Measurements from ENCODE around the gene RNF125.
A peak's percentile ranks its signal among the peaks of the same experiment; 100 is the strongest.
"Not testable (repeated sequence)": the region's sequence is repeated elsewhere in the genome, so short reads cannot be mapped to it uniquely, and the experiment has no call there.

The RNF125 gene

GRCh38 chr18:32003822-32004221 lies 14.8 kb upstream of the RNF125 start:
- H3K27ac Mint-ChIP-seq; H3K27me3 Mint-ChIP-seq; DNase-seq (ENCODE audit: low spot score in 2 of 2); H3K36me3 Mint-ChIP-seq; H3K4me1 Mint-ChIP-seq; ATAC-seq (ENCODE audit: low read depth); H3K4me3 Mint-ChIP-seq; H3K9me3 Mint-ChIP-seq: not testable (repeated sequence)

- Mint-ChIP-seq H3K27me3 (no peaks in the 10 kb centered on the region), H3K4me1 (no peaks in the 10 kb centered on the region), H3K36me3 (no peaks in the 10 kb centered on the region), H3K27ac (no peak overlapping the region), H3K4me3 (no peak overlapping the region), H3K9me3 (no peaks in the 10 kb centered on the region)
- no peak for DNase-seq (ENCODE audit: low spot score in 2 of 2)
- ATAC-seq (ENCODE audit: low read depth) = no peak
Observed at GRCh38 chr18:32010124-32010721, 8.4 kb upstream of the RNF125 start.

GRCh38 chr18:32011193-32011592 lies 7.4 kb upstream of the RNF125 start:
- Mint-ChIP-seq H3K4me1 (no peaks in the 10 kb centered on the region), H3K27ac (no peak overlapping the region), H3K4me3 (no peak overlapping the region), H3K27me3 (no peaks in the 10 kb centered on the region), H3K9me3 (no peaks in the 10 kb centered on the region), H3K36me3 (no peaks in the 10 kb centered on the region)
- no peak for DNase-seq (ENCODE audit: low spot score in 2 of 2)
- ATAC-seq (ENCODE audit: low read depth) = no peak

GRCh38 chr18:32019251-32019948 lies 775 bp downstream of the RNF125 start:
- Mint-ChIP-seq H3K36me3 (peaks cover 1% of the 10 kb centered on the region), H3K27ac (peak overlapping the region; percentile 90), H3K9me3 (no peaks in the 10 kb centered on the region), H3K4me3 (peak overlapping the region; percentile 96), H3K27me3 (no peaks in the 10 kb centered on the region), H3K4me1 (peaks cover 21% of the 10 kb centered on the region)
- DNase-seq (ENCODE audit: low spot score in 2 of 2) (peak; percentile 3 to 34), ATAC-seq (ENCODE audit: low read depth) (peak; percentile 21)

- H3K4me1 Mint-ChIP-seq = peaks cover 23% of the 10 kb centered on the region
- peak in 1 of 2 donors; percentile 10 for DNase-seq (ENCODE audit: low spot score in 2 of 2)
- ATAC-seq (ENCODE audit: low read depth); H3K9me3 Mint-ChIP-seq; H3K27me3 Mint-ChIP-seq; H3K36me3 Mint-ChIP-seq: not testable (repeated sequence)
- H3K27ac Mint-ChIP-seq = peak overlapping the region; percentile 90
- peak overlapping the region; percentile 96 for H3K4me3 Mint-ChIP-seq
Observed at GRCh38 chr18:32019949-32020625, 1.5 kb downstream of the RNF125 start.

- Mint-ChIP-seq H3K9me3 (no peaks in the 10 kb centered on the region), H3K4me1 (peaks cover 31% of the 10 kb centered on the region), H3K27ac (peak overlapping the region; percentile 56)
Observed at GRCh38 chr18:32021756-32022564, 3.3 kb downstream of the RNF125 start.

GRCh38 chr18:32025744-32026143 lies 7.1 kb downstream of the RNF125 start:
- no peak for ATAC-seq (ENCODE audit: low read depth)
- H3K27me3 Mint-ChIP-seq = no peaks in the 10 kb centered on the region
- H3K4me1 Mint-ChIP-seq = peaks cover 20% of the 10 kb centered on the region
- DNase-seq (ENCODE audit: low spot score in 2 of 2) = no peak
- no peak overlapping the region for H3K27ac Mint-ChIP-seq
- peaks cover 6% of the 10 kb centered on the region for H3K36me3 Mint-ChIP-seq
- H3K4me3 Mint-ChIP-seq = no peak overlapping the region
- no peaks in the 10 kb centered on the region for H3K9me3 Mint-ChIP-seq

More at GRCh38 chr18:32021756-32022564, 3.3 kb downstream of the RNF125 start:
- H3K27me3 Mint-ChIP-seq = no peaks in the 10 kb centered on the region
- no peak overlapping the region for H3K4me3 Mint-ChIP-seq
- ATAC-seq (ENCODE audit: low read depth) (no peak), DNase-seq (ENCODE audit: low spot score in 2 of 2) (no peak)
- H3K36me3 Mint-ChIP-seq = peaks cover 3% of the 10 kb centered on the region

- H3K27ac Mint-ChIP-seq = no peak overlapping the region
- peaks cover 6% of the 10 kb centered on the region for H3K36me3 Mint-ChIP-seq
- no peak overlapping the region for H3K4me3 Mint-ChIP-seq
- H3K27me3 Mint-ChIP-seq = no peaks in the 10 kb centered on the region
- no peaks in the 10 kb centered on the region for H3K9me3 Mint-ChIP-seq
- DNase-seq (ENCODE audit: low spot score in 2 of 2) (no peak), ATAC-seq (ENCODE audit: low read depth) (no peak)
- H3K4me1 Mint-ChIP-seq = peaks cover 20% of the 10 kb centered on the region
Observed at GRCh38 chr18:32026491-32027086, 8.0 kb downstream of the RNF125 start.

GRCh38 chr18:32029558-32029957 lies 10.9 kb downstream of the RNF125 start:
- no peak overlapping the region for H3K4me3 Mint-ChIP-seq
- H3K27me3 Mint-ChIP-seq = no peaks in the 10 kb centered on the region
- H3K27ac Mint-ChIP-seq = no peak overlapping the region
- peaks cover 4% of the 10 kb centered on the region for H3K36me3 Mint-ChIP-seq
- peaks cover 14% of the 10 kb centered on the region for H3K4me1 Mint-ChIP-seq
- no peaks in the 10 kb centered on the region for H3K9me3 Mint-ChIP-seq
- DNase-seq (ENCODE audit: low spot score in 2 of 2) (no peak), ATAC-seq (ENCODE audit: low read depth) (no peak)

GRCh38 chr18:32032609-32033008 lies 14.0 kb downstream of the RNF125 start:
- Mint-ChIP-seq H3K27me3 (no peaks in the 10 kb centered on the region), H3K4me3 (no peak overlapping the region), H3K9me3 (no peaks in the 10 kb centered on the region), H3K36me3 (peaks cover 10% of the 10 kb centered on the region), H3K27ac (no peak overlapping the region), H3K4me1 (peaks cover 7% of the 10 kb centered on the region)
- DNase-seq (ENCODE audit: low spot score in 2 of 2) (no peak), ATAC-seq (ENCODE audit: low read depth) (no peak)

- DNase-seq (ENCODE audit: low spot score in 2 of 2) = no peak
- H3K9me3 Mint-ChIP-seq = no peaks in the 10 kb centered on the region
- peaks cover 17% of the 10 kb centered on the region for H3K36me3 Mint-ChIP-seq
- H3K4me3 Mint-ChIP-seq = no peak overlapping the region
- no peaks in the 10 kb centered on the region for H3K27me3 Mint-ChIP-seq
- peak overlapping the region; percentile 51 for H3K27ac Mint-ChIP-seq
- peaks cover 9% of the 10 kb centered on the region for H3K4me1 Mint-ChIP-seq
- ATAC-seq (ENCODE audit: low read depth) = no peak
Observed at GRCh38 chr18:32036506-32037180, 18.0 kb downstream of the RNF125 start.

- DNase-seq (ENCODE audit: low spot score in 2 of 2) (no peak), ATAC-seq (ENCODE audit: low read depth) (no peak)
- peaks cover 19% of the 10 kb centered on the region for H3K36me3 Mint-ChIP-seq
- peaks cover 14% of the 10 kb centered on the region for H3K4me1 Mint-ChIP-seq
- H3K27ac Mint-ChIP-seq = no peak overlapping the region
- no peaks in the 10 kb centered on the region for H3K9me3 Mint-ChIP-seq
- H3K4me3 Mint-ChIP-seq = no peak overlapping the region
- H3K27me3 Mint-ChIP-seq = no peaks in the 10 kb centered on the region
Observed at GRCh38 chr18:32037616-32038015, 19.0 kb downstream of the RNF125 start.

GRCh38 chr18:32040936-32041335 lies 22.3 kb downstream of the RNF125 start:
- peak; percentile 59 for ATAC-seq (ENCODE audit: low read depth)
- H3K4me3 Mint-ChIP-seq = peak overlapping the region; percentile 2
- no peaks in the 10 kb centered on the region for H3K9me3 Mint-ChIP-seq
- H3K4me1 Mint-ChIP-seq = peaks cover 15% of the 10 kb centered on the region
- peaks cover 22% of the 10 kb centered on the region for H3K36me3 Mint-ChIP-seq
- no peak for DNase-seq (ENCODE audit: low spot score in 2 of 2)
- H3K27ac Mint-ChIP-seq = peak overlapping the region; percentile 38
- H3K27me3 Mint-ChIP-seq = no peaks in the 10 kb centered on the region
